AG10803 (cell line): Measurements from ENCODE around the gene THSD7A.

Experiments used
- DNase-seq: peaks from one replicate; pipeline ENCODE4 v3.0.0; 2010; ENCODE audit warnings: low read depth
- H3K4me3 ChIP-seq: 2 replicates; pipeline ENCODE4 v1.5.1; 2011; ENCODE audit warnings: mild to moderate bottlenecking, low read length, control low read depth
- TF ChIP-seq, protein P1 (sequence below): conservative IDR thresholded peaks from 2 replicates; pipeline ENCODE4 v1.5.1; 2011; ENCODE audit warnings: mild to moderate bottlenecking, low read length, control low read depth, inconsistent platforms

THSD7A gene

GRCh38 chr7:11810043-11810625 lies 21.9 kb downstream of the THSD7A start:
- DNase-seq: no peak
- H3K4me3 ChIP-seq: no peak overlapping the region
- TF ChIP-seq, protein P1, sequence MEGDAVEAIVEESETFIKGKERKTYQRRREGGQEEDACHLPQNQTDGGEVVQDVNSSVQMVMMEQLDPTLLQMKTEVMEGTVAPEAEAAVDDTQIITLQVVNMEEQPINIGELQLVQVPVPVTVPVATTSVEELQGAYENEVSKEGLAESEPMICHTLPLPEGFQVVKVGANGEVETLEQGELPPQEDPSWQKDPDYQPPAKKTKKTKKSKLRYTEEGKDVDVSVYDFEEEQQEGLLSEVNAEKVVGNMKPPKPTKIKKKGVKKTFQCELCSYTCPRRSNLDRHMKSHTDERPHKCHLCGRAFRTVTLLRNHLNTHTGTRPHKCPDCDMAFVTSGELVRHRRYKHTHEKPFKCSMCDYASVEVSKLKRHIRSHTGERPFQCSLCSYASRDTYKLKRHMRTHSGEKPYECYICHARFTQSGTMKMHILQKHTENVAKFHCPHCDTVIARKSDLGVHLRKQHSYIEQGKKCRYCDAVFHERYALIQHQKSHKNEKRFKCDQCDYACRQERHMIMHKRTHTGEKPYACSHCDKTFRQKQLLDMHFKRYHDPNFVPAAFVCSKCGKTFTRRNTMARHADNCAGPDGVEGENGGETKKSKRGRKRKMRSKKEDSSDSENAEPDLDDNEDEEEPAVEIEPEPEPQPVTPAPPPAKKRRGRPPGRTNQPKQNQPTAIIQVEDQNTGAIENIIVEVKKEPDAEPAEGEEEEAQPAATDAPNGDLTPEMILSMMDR: no peak

DNA sequence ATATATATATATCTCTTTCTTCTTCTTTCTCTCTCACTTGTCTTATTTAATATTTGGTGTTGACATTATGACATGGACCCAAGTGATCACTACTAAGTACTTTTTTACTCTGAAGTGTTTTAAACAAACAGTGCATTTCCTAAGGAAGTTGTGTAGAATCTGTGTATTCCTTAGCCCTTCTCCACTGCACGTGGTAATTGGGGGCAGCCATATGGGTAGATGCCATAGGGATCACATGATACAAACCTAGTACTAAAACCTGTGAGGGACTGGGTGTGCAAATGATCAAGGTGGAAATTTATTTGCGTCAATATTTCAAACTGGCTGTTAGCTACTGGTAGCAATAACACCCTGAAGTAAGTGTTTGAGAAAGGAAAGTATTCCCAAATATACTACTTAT lies 25.0 kb downstream of the THSD7A start:
- no peak overlapping the region for H3K4me3 ChIP-seq
- TF ChIP-seq, protein P1: no peak
- no peak for DNase-seq

DNA sequence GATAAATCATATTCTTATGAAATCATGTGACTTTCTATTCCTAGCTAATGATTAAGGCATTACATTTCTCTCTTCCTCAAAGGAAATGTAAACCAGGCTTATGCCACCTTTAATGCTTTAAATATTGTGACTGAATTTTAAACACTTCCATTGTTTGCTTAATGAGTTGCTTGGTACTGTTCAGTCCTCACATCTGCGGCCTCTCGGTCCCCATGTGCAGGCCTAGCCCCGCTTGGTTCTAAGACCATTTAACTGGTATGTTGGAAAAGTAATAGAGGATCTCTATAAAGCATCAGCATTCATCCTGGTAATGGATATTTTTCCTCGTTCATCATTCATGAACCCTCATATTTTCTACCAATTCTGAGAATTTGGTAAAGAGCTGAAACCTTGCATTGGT lies 27.4 kb downstream of the THSD7A start:
- H3K4me3 ChIP-seq: no peak overlapping the region
- no peak for DNase-seq
- TF ChIP-seq, protein P1: no peak

GRCh38 chr7:11795231-11795630 lies 36.8 kb downstream of the THSD7A start:
- TF ChIP-seq, protein P1: no peak
- H3K4me3 ChIP-seq: no peak overlapping the region
- DNase-seq: no peak

GRCh38 chr7:11792166-11792565 lies 39.8 kb downstream of the THSD7A start:
- H3K4me3 ChIP-seq: no peak overlapping the region
- TF ChIP-seq, protein P1: no peak
- no peak for DNase-seq

DNA sequence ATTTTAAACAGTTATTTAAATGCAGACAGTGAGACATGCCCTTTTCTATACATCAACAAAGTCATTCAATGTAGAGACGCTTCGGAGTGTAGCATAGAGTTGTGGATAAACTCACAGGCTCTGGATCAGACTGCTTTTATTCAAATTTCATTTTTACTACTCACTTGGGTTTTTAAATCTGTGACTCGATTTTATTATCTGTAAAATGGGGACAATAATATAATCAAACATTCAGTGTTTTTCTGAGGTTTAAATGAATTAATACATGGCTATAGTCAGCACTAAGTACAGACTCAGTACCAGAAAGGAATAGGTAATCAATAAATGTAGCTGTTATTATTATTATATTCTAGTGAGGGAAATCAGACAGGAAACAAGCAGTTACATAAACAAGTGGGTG lies 43.4 kb downstream of the THSD7A start:
- no peak for DNase-seq
- H3K4me3 ChIP-seq: no peak overlapping the region
- TF ChIP-seq, protein P1: no peak

GRCh38 chr7:11787534-11787933 lies 44.5 kb downstream of the THSD7A start:
- no peak overlapping the region for H3K4me3 ChIP-seq
- TF ChIP-seq, protein P1: no peak
- no peak for DNase-seq
